ENCODE results near the gene PKP2. TPM values are rescaled to one million over a fixed set of nuclear protein-coding genes. Genes with fewer than 3 reads are reported as not detected.

Gene PKP2
- 3.5 and 5.1 TPM in 2 replicates for total RNA-seq (2014; rRNA removed; shearing (Covaris generic))

DNA sequence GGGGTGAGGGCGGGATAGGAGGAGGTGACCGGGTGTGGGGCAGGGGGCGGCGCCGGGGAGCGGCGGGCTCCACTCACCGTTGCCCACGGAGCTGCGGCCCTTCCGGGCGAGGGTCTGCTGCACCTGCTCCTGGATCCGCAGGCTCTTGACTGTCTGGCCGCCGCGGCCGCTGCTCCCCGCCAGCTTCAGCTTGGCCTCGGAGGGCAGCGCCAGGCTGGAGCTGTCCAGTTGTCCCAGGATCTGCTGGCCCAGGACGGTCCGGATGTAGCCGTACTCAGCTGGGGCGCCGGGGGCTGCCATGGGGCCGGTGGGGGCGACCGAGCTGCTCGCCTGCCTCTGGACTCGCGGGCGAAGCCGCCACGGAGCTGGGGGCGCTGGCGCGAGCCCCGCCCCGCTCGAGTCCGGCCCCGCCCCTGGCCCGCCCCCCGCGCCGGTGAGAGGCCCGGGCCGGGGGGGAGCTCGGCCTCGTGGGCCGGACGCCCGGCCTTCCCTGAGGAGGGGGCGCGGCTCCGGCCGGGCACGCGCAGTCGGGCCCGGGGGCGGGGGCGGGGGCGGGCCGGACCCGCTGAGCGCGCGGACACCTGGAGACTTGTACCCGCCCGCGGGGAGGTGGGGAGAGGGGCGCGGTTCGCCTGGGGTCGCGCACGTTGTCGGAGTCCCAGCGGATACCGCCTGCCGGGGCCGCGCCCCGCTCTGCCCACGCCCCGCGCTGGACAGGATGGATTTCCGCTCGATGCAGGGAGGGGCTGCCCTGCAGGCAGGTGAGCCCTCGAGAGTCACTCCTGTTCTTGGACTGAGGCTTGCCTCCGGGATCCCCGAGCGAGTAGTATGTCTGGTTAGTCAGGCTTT lies at the start of gene PKP2:
TSS of gene PKP2 (minus strand) at position 346 of the 849 bp plus-strand sequence. CDS start at position 300, 46 bp downstream.
- Histone ChIP-seq H3K4me3 (no peak within 1 kb of the TSS), H3K27ac (no peak within 1 kb of the TSS)
- DNase-seq, result no peak

DNA sequence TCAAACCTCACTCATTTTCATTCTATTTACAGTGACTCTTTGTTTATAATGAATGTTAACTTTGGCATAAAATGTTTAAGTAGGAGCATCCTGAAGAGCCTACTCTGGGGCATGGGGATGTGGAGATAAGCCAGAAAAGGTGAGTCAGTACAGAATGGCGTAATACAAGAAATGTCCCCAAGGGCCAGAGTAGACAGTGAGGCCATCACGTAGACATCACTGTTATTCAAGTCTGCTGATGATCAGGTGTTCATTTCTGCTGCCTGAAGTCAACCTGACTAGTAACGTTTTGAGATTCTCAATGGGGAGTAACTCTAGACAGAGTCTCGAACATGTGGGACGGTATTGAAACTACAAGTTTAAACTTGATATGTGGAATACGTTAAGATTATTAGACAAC lies 47.6 kb upstream of the PKP2 start:
- Histone ChIP-seq H3K36me3 (no peaks in the 10 kb centered on the region), H3K27ac (no peak overlapping the region), H3K9me3 (replicated peaks) (no peaks in the 10 kb centered on the region), H3K4me1 (no peaks in the 10 kb centered on the region), H3K4me3 (no peak overlapping the region), H3K27me3 (0 out of 2 replicates have a peak, but pooled peaks cover 5% of the 10 kb centered on the region)
- DNase-seq, result no peak

More for the DNA sequence above, at the start of gene PKP2:
- Histone ChIP-seq H3K27me3 (no peaks in the 10 kb centered on the region), H3K36me3 (no peaks in the 10 kb centered on the region), H3K4me1 (no peaks in the 10 kb centered on the region; the same call in none of the 2 replicates), H3K9me3 (replicated peaks) (no peaks in the 10 kb centered on the region)

GRCh38 chr12:32939801-32940200 lies 43.2 kb upstream of the PKP2 start:
- H3K4me1 ChIP-seq, result no peaks in the 10 kb centered on the region
- peaks cover 5% of the 10 kb centered on the region; the same call in 1 of the 2 replicates for H3K27me3 ChIP-seq
- DNase-seq, result no peak
- no peaks in the 10 kb centered on the region for H3K36me3 ChIP-seq
- no peak overlapping the region for H3K4me3 ChIP-seq
- H3K9me3 ChIP-seq (replicated peaks), result no peaks in the 10 kb centered on the region
- H3K27ac ChIP-seq, result no peak overlapping the region

GRCh38 chr12:32926963-32927362 lies 30.4 kb upstream of the PKP2 start:
- Histone ChIP-seq H3K36me3 (no peaks in the 10 kb centered on the region), H3K27me3 (no peaks in the 10 kb centered on the region), H3K4me1 (no peaks in the 10 kb centered on the region), H3K27ac (no peak overlapping the region), H3K9me3 (replicated peaks) (no peaks in the 10 kb centered on the region; the same call in 1 of the 2 replicates), H3K4me3 (no peak overlapping the region)
- DNase-seq, result no peak

GRCh38 chr12:32926356-32926755 lies 29.8 kb upstream of the PKP2 start:
- Histone ChIP-seq H3K9me3 (replicated peaks) (no peaks in the 10 kb centered on the region; the same call in 1 of the 2 replicates), H3K36me3 (no peaks in the 10 kb centered on the region), H3K4me1 (no peaks in the 10 kb centered on the region), H3K27ac (no peak overlapping the region), H3K27me3 (no peaks in the 10 kb centered on the region), H3K4me3 (no peak overlapping the region)
- no peak for DNase-seq

- Histone ChIP-seq H3K9me3 (replicated peaks) (no peaks in the 10 kb centered on the region; the same call in 1 of the 2 replicates), H3K27me3 (peaks cover 3% of the 10 kb centered on the region; the same call in 1 of the 2 replicates), H3K4me3 (no peak overlapping the region), H3K36me3 (no peaks in the 10 kb centered on the region), H3K27ac (no peak overlapping the region), H3K4me1 (no peaks in the 10 kb centered on the region)
- no peak for DNase-seq
These were observed 26.1 kb upstream of the PKP2 start for GRCh38 chr12:32922546-32923297.

- Histone ChIP-seq H3K27me3 (peaks cover 3% of the 10 kb centered on the region; the same call in 1 of the 2 replicates), H3K36me3 (no peaks in the 10 kb centered on the region), H3K27ac (no peak overlapping the region)
These were observed 24.8 kb upstream of the PKP2 start for GRCh38 chr12:32921397-32921796.

DNA sequence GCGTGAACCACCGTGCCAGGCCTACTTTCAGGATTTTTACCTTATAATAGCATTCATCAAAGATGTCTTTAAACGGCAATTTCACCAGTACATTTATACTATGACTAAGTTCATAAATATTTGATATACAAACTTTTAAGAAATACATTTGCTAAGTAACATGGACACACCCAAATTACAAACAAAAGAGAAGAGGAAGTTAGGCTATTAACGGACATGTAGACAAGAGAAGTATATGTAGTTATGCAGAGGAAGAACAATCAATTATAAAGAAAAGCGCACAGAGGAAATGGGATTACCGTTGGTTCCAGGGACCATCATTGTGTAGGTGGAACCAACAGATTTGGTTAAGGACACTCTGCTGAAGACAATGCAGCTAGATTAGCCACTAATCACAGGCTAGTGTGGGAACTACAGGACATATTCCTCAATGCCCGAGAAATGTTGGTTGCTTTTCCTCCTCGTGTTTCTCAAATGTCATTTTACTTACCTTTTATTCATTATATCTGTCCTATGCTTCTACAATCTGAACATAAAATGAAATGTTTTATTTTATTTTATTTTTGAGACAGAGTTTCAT lies 24.0 kb upstream of the PKP2 start:
- no peak for DNase-seq
- Histone ChIP-seq H3K9me3 (replicated peaks) (no peaks in the 10 kb centered on the region; the same call in 1 of the 2 replicates), H3K27ac (no peak overlapping the region), H3K4me1 (no peaks in the 10 kb centered on the region), H3K27me3 (peaks cover 3% of the 10 kb centered on the region; the same call in 1 of the 2 replicates), H3K36me3 (no peaks in the 10 kb centered on the region), H3K4me3 (no peak overlapping the region)

More at GRCh38 chr12:32921397-32921796, 24.8 kb upstream of the PKP2 start:
- no peaks in the 10 kb centered on the region; the same call in 1 of the 2 replicates for H3K9me3 ChIP-seq (replicated peaks)
- H3K4me3 ChIP-seq, result no peak overlapping the region
- no peaks in the 10 kb centered on the region for H3K4me1 ChIP-seq
- DNase-seq, result no peak

DNA sequence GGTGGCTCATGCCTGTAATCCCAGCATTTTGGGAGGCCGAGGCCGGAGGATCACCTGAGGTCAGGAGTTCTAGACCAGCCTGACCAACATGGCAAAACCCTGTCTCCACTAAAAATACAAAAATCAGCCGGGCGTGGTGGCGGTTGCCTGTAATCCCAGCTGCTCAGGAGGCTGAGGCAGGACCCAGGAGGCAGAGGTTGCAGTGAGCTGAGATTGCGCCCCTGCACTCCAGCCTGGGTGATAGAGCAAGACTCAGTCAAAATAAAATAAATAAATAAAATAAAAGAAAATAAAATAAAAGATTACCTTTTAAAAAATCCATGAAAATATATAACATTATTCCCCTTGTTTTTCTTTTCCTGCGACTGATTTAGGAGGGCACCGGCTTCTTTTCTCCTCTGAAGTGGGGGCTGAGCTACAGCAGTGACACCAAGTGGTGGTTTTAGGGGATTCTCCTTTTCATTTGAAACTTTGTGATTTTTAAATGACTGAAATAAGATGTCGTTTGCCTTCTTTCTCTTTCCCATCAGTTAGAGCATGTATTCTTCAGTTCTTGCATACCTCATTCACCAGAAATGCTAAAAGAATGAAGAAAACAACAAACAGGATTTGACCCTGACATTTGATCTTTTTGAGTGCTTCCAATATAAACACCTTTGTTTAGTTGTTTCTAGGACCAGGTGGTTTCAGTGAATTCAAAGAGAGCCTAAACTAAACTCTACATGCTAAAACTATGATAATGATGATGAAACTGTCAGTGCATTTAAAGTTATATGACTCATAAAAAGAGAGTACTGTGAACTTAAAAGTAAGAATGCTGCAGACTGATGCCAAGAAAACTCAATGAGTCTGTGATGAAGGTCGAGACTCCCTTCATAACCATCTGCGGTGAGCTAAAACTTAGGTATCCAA lies 22.6 kb upstream of the PKP2 start:
- Histone ChIP-seq H3K36me3 (no peaks in the 10 kb centered on the region), H3K9me3 (replicated peaks) (no peaks in the 10 kb centered on the region), H3K4me3 (no peak overlapping the region), H3K27ac (no peak overlapping the region), H3K27me3 (peaks cover 3% of the 10 kb centered on the region; the same call in 1 of the 2 replicates), H3K4me1 (no peaks in the 10 kb centered on the region)
- peak in 1 of 2 experiments; percentile 44 for DNase-seq

DNA sequence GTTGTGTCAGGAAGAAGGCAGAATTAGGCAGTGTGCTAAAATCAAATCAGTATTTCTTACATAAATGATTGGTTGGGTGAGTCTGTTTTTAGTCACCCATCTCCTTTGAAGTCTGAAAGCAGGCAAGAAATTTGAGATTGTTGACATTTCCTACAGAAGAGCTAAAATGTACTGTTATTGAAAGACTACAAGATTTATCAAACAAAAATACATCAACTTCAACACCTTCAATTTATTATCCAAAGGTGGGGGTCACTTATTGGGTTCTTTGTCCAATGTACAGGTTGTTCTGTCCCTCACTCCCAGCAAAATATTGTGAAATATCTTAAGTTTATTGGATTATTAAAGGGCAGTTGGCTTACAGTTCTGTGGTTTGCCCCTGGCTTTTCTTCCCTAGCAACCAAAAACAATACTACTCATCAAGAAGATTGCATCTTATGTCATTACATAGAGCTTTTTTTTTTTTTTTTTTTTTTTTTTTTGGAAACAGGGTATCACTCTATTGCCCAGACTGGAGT lies 20.6 kb upstream of the PKP2 start:
- no peaks in the 10 kb centered on the region for H3K4me1 ChIP-seq
- no peaks in the 10 kb centered on the region for H3K9me3 ChIP-seq (replicated peaks)
- peaks cover 3% of the 10 kb centered on the region; the same call in 1 of the 2 replicates for H3K27me3 ChIP-seq
- H3K4me3 ChIP-seq, result no peak overlapping the region
- DNase-seq, result no peak
- H3K27ac ChIP-seq, result no peak overlapping the region
- H3K36me3 ChIP-seq, result no peaks in the 10 kb centered on the region

DNA sequence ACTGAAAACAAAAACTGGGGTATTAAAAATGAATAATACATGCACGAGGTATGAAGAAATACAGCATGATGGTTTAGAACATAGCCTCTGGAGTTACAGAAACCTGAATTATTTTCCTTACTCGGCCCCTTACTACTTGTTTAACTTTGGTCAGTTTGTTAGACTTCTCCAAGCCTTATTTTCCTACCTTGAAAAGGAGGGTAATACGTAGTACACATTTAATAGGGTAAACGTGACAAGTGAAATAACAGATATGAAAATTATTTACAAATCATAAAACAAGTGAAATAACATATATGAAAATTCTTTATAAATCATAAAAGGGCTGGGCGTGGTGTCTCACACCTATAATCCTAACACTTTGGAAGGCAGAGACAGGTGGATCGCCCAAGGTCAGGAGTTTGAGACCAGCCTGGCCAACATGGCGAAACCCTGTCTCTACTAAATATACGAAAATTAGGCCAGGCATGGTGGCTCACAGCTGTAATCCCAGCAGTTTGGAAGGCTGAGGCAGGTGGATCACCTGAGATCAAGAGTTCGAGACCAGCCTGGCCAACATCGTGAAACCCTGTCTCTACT lies 11.4 kb upstream of the PKP2 start:
- no peaks in the 10 kb centered on the region for H3K9me3 ChIP-seq (replicated peaks)
- no peaks in the 10 kb centered on the region for H3K4me1 ChIP-seq
- 0 out of 2 replicates have a peak, but pooled peaks cover 2% of the 10 kb centered on the region for H3K27me3 ChIP-seq
- H3K36me3 ChIP-seq, result no peaks in the 10 kb centered on the region
- H3K4me3 ChIP-seq, result no peak overlapping the region
- no peak for DNase-seq
- H3K27ac ChIP-seq, result no peak overlapping the region

DNA sequence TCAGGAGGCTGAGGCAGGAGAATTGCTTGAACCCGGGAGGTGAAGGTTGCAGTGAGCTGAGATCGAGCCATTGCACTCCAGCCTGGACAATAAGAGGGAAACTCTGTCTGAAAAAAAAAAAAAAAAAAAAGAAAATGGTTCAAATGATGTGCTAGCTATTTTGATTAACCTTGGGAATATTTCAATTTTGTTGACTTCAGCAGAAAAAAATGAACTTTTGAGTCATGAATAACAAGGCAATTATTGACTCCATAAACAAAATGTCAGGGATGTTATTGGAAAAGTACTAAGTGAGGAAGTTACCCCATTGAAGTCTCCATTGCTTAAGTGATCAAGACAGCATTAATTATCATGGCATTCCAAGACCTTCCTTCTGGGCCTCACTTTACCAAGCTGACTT lies 10.6 kb upstream of the PKP2 start:
- Histone ChIP-seq H3K27me3 (0 out of 2 replicates have a peak, but pooled peaks cover 2% of the 10 kb centered on the region), H3K27ac (no peak overlapping the region), H3K4me3 (no peak overlapping the region), H3K4me1 (no peaks in the 10 kb centered on the region; the same call in 1 of the 2 replicates), H3K36me3 (no peaks in the 10 kb centered on the region), H3K9me3 (replicated peaks) (no peaks in the 10 kb centered on the region)
- DNase-seq, result no peak

DNA sequence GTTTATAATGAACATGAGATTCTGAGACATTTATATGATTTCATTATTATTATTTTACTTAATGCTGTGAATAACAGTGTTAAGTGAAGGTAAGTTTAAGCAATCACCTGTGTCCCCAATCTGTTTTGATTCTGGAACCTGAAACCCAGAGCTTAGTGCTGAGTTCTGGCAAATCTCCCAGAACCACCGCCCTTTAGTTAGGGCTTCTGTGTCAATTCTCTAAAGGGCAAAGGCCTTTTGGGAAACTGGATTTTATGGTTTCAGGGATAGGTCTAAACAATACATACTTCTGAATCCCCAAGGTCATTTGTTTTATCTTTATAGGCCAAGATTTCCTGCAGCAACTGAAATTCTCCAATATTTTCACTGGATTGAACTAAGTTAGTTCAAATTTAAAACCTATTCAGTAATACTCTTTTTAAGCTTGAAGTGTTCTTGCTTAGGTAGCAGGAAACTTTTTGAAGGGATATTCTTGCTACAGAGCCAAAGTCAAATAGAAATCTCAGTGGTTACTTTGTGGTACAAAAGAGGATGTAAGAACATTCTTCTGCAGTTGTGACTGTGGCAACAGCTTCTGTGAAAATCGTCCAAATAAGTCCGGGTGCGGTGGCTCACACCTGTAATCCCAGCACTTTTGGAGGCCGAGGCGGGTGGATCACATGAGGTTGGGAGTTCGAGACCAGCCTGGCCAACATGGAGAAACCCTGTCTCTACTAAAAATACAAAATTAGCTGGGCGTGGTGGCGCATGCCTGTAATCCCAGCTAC lies 10.0 kb upstream of the PKP2 start:
- no peaks in the 10 kb centered on the region; the same call in none of the 2 replicates for H3K4me1 ChIP-seq
- no peak for DNase-seq
- H3K9me3 ChIP-seq (replicated peaks), result no peaks in the 10 kb centered on the region
- no peak overlapping the region for H3K4me3 ChIP-seq
- H3K27me3 ChIP-seq, result 0 out of 2 replicates have a peak, but pooled peaks cover 2% of the 10 kb centered on the region
- H3K27ac ChIP-seq, result no peak overlapping the region
- no peaks in the 10 kb centered on the region for H3K36me3 ChIP-seq

All from SJCRH30 (cell line).